IMR-90 (cell line): ENCODE data around the gene EPN3.

Experiments used
- BHLHE40 ChIP-seq: fragments of 150-350 bp; IDR thresholded peaks from 2 replicates; pipeline ENCODE4 v1.6.1; 2016; ENCODE audit warnings: mild to moderate bottlenecking, low read depth, low read length
- CEBPB ChIP-seq: IDR thresholded peaks from 2 replicates; pipeline ENCODE4 v1.6.1; 2012; ENCODE audit warnings: low read depth, low read length, improper control_type of control experiment
- FOS ChIP-seq: fragments of 150-350 bp; IDR thresholded peaks from 2 replicates; pipeline ENCODE4 v1.6.1; 2016; ENCODE audit warnings: low read depth, low read length
- MAZ ChIP-seq: IDR thresholded peaks from 2 replicates; pipeline ENCODE4 v1.6.1; 2012; ENCODE audit warnings: low read depth, mild to moderate bottlenecking, low read length, improper control_type of control experiment, moderate library complexity, borderline replicate concordance
- POLR2A ChIP-seq: IDR thresholded peaks from 2 replicates; pipeline ENCODE4 v1.6.1; 2012; ENCODE audit warnings: mild to moderate bottlenecking, low read depth, low read length
- RAD21 ChIP-seq: IDR thresholded peaks from 2 replicates; pipeline ENCODE4 v1.6.1; 2012; ENCODE audit warnings: low read length, improper control_type of control experiment
- SMC3 ChIP-seq: fragments of 150-350 bp; IDR thresholded peaks from 2 replicates; pipeline ENCODE4 v1.6.1; 2016; ENCODE audit warnings: low read depth, mild to moderate bottlenecking, antibody characterized with exemption, low read length, moderate library complexity
- TF ChIP-seq, protein P1 (sequence below): conservative IDR thresholded peaks from 2 replicates; pipeline ENCODE4 v1.5.1; 2012; ENCODE audit warnings: mild to moderate bottlenecking, low read depth, low read length, improper control_type of control experiment
- TF ChIP-seq, protein P2 (sequence below): fragments of 150-350 bp; IDR thresholded peaks from 2 replicates; pipeline ENCODE4 v1.6.1; 2017; ENCODE audit warnings: mild to moderate bottlenecking, antibody characterized with exemption, low read length, low read depth

DNA sequence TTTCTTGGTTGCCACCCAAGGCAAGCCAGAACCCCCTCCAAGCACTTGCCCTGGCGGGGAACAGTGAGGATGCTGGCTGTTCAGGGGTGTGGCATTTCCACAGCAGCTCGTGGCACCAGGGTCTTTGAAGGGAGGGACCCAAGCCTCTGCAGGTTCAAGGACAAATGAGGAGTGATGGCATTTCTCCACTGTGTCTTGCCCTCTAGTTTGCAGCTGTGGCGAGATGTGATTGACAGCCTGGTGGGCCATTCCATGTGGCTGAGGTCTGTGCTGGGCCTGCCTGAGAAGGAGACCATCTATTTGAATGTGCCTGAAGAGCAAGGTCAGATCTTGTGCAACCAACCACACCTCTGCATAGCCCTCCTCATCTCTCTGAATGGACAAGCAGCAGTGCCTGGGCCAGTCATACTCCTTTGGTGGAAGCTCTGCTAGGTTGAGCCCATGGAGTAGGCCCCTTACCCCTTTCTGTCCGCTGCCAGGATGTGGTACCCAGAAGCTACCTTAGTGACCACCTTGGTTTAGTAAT lies 4.5 kb upstream of the EPN3 start:
- TF ChIP-seq CEBPB (no peak), POLR2A (no peak), MAZ (no peak), SMC3 (no peak), BHLHE40 (no peak), RAD21 (no peak), FOS (no peak)
- TF ChIP-seq, protein P1, sequence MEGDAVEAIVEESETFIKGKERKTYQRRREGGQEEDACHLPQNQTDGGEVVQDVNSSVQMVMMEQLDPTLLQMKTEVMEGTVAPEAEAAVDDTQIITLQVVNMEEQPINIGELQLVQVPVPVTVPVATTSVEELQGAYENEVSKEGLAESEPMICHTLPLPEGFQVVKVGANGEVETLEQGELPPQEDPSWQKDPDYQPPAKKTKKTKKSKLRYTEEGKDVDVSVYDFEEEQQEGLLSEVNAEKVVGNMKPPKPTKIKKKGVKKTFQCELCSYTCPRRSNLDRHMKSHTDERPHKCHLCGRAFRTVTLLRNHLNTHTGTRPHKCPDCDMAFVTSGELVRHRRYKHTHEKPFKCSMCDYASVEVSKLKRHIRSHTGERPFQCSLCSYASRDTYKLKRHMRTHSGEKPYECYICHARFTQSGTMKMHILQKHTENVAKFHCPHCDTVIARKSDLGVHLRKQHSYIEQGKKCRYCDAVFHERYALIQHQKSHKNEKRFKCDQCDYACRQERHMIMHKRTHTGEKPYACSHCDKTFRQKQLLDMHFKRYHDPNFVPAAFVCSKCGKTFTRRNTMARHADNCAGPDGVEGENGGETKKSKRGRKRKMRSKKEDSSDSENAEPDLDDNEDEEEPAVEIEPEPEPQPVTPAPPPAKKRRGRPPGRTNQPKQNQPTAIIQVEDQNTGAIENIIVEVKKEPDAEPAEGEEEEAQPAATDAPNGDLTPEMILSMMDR: no peak
- TF ChIP-seq, protein P2, sequence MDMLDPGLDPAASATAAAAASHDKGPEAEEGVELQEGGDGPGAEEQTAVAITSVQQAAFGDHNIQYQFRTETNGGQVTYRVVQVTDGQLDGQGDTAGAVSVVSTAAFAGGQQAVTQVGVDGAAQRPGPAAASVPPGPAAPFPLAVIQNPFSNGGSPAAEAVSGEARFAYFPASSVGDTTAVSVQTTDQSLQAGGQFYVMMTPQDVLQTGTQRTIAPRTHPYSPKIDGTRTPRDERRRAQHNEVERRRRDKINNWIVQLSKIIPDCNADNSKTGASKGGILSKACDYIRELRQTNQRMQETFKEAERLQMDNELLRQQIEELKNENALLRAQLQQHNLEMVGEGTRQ: no peak
